ENCODE data around the gene RAB22A.

GRCh38 chr20:58274384-58274783 lies 35.1 kb upstream of the RAB22A start:
- no peak for TF ChIP-seq CTCF (IDR thresholded peaks at IDR 0.05)
- TF ChIP-seq POLR2AphosphoS5 (IDR thresholded peaks at IDR 0.05), result no peak
- no peak for TF ChIP-seq POLR2A (IDR thresholded peaks at IDR 0.05)
